ENCODE data around the gene TNS4.

The TNS4 gene

GRCh38 chr17:40470932-40471828, 30.2 kb downstream of the TNS4 start:
- DNase-seq: no peak

GRCh38 chr17:40469805-40470675, 31.4 kb downstream of the TNS4 start:
- DNase-seq: no peak

GRCh38 chr17:40468560-40468959, 32.9 kb downstream of the TNS4 start:
- no peak for DNase-seq

GRCh38 chr17:40467281-40467867, 34.0 kb downstream of the TNS4 start:
- DNase-seq: no peak

GRCh38 chr17:40466298-40466971, 35.0 kb downstream of the TNS4 start:
- DNase-seq: no peak

- DNase-seq: no peak
Measured at GRCh38 chr17:40464392-40464855, 37.0 kb downstream of the TNS4 start.

GRCh38 chr17:40463122-40463550, 38.3 kb downstream of the TNS4 start:
- DNase-seq: no peak

GRCh38 chr17:40462343-40463121, 38.9 kb downstream of the TNS4 start:
- DNase-seq: no peak

- DNase-seq: no peak
Measured at GRCh38 chr17:40461732-40462342, 39.6 kb downstream of the TNS4 start.

GRCh38 chr17:40460968-40461731, 40.3 kb downstream of the TNS4 start:
- no peak for DNase-seq

- no peak for DNase-seq
Measured at GRCh38 chr17:40460604-40460967, 40.8 kb downstream of the TNS4 start.

GRCh38 chr17:40459636-40460603, 41.5 kb downstream of the TNS4 start:
- no peak for DNase-seq

GRCh38 chr17:40458851-40459482, 42.5 kb downstream of the TNS4 start:
- DNase-seq: no peak

- DNase-seq: no peak
Measured at GRCh38 chr17:40457964-40458791, 43.2 kb downstream of the TNS4 start.

GRCh38 chr17:40457369-40457768, 44.1 kb downstream of the TNS4 start:
- no peak for DNase-seq

GRCh38 chr17:40456396-40456951, 44.9 kb downstream of the TNS4 start:
- DNase-seq: no peak

- no peak for DNase-seq
Measured at GRCh38 chr17:40454613-40454995, 46.8 kb downstream of the TNS4 start.
